Spleen (tissue), 11 donors: ENCODE results near the gene ANXA2. TPM values are rescaled to one million over a fixed set of nuclear protein-coding genes. Genes with fewer than 3 reads are reported as not detected.
"Not testable (repeated sequence)": the region's sequence is repeated elsewhere in the genome, so short reads cannot be mapped to it uniquely, and the experiment has no call there.

Experiments used
- DNase-seq: peaks from one replicate; pipeline ENCODE4 v3.0.0-alpha.2; 2020
- H3K27ac ChIP-seq, 8 donors: fragments of 200-600 bp; sonication (generic) in 7 of 8; 1 replicate in 4 of 8; 2 replicates in 4 of 8; pipeline versions ENCODE4 v1.5.0 to v1.8.0; 2016 to 2021; ENCODE audit warnings: inconsistent platforms in 4 of 8, mild to moderate bottlenecking in 4 of 8, moderate library complexity in 1 of 8
- H3K27me3 ChIP-seq, 7 donors: fragments of 200-600 bp; sonication (generic) in 6 of 7; replicated peaks in 1 of 7; 1 replicate in 4 of 7; 2 replicates in 3 of 7; pipeline versions ENCODE4 v1.5.0 to v1.8.0; 2016 to 2021; ENCODE audit warnings: inconsistent platforms in 3 of 7, mild to moderate bottlenecking in 1 of 7
- H3K36me3 ChIP-seq, 6 donors: fragments of 200-600 bp; sonication (generic) in 5 of 6; 1 replicate in 4 of 6; 2 replicates in 2 of 6; pipeline versions ENCODE4 v1.5.0 to v1.8.0; 2016 to 2021; ENCODE audit warnings: inconsistent platforms in 2 of 6
- H3K4me1 ChIP-seq, 6 donors: fragments of 200-600 bp; sonication (generic) in 5 of 6; 1 replicate in 3 of 6; 2 replicates in 3 of 6; pipeline versions ENCODE4 v1.5.0 to v1.8.0; 2016 to 2021; ENCODE audit warnings: inconsistent platforms in 3 of 6
- H3K4me3 ChIP-seq, 8 donors: fragments of 200-600 bp; sonication (generic) in 7 of 8; 1 replicate in 4 of 8; 2 replicates in 4 of 8; pipeline versions ENCODE4 v1.5.0 to v1.8.0; 2016 to 2021; ENCODE audit warnings: inconsistent platforms in 4 of 8, mild to moderate bottlenecking in 4 of 8, moderate library complexity in 2 of 8
- H3K9me3 ChIP-seq, 8 donors: fragments of 200-600 bp; sonication (generic) in 7 of 8; 1 replicate in 4 of 8; 2 replicates in 4 of 8; pipeline versions ENCODE4 v1.5.0 to v1.8.0; 2016 to 2021; ENCODE audit warnings: inconsistent platforms in 4 of 8
- POLR2A ChIP-seq, 3 donors: fragments of 450-650 bp; IDR thresholded peaks; one replicate each; pipeline ENCODE4 v1.5.1; 2017; ENCODE audit warnings: antibody characterized with exemption in 3 of 3, mild to moderate bottlenecking in 1 of 3
- POLR2AphosphoS5 ChIP-seq, 3 donors: sonication (generic); formaldehyde crosslinking; IDR thresholded peaks; one replicate each; pipeline ENCODE4 v1.5.1; 2017; ENCODE audit warnings: antibody characterized with exemption in 3 of 3
- WGBS, 5 donors: extraction: QIAGEN DNeasy Blood & Tissue Kit in 3 of 5; methylation state at CpG; one replicate each; pipeline versions ENCODE4 v1.1.5 to v1.1.7; 2013 to 2018; 5-methylcytosine and 5-hydroxymethylcytosine counted together
- intact Hi-C: fragments of 100-400 bp; cut with DNase I; formaldehyde crosslinking; loops from one replicate; pipeline ENCODE4 v1.15.0; 2023; ENCODE audit warnings: low total_unique reads
- polyA plus RNA-seq, 3 donors: library from polyadenylated mRNA; stranded (reverse); fragments of 200-250 nt; gene quantifications; one replicate each; pipeline ENCODE4 v1.2.1, GENCODE V29; 2013
- total RNA-seq, 7 donors: library from RNA; depleted of rRNA in 3 of 7; stranded (reverse); fragments of >200 nt in 3 of 7; fragmentation: NEBNext Ultra II Directional in 4 of 7; extraction: Animal tissue kit (Norgen Biotek cat#: 25700) in 4 of 7; gene quantifications; one replicate each; pipeline versions ENCODE4 v1.1.0 to v1.2.1, GENCODE V29; 2016 to 2021
- TF ChIP-seq, protein P1 (sequence below), 11 experiments: fragments of 200-600 bp in 7 of 11; fragments of 450-650 bp in 4 of 11; sonication (generic) in 4 of 11; IDR thresholded peaks in 8 of 11; conservative IDR thresholded peaks in 3 of 11; 1 replicate in 7 of 11; 2 replicates in 4 of 11; pipeline versions ENCODE4 v1.4.0 to v1.8.0; 2016 to 2021; ENCODE audit warnings: antibody characterized with exemption in 11 of 11, inconsistent platforms in 4 of 11, mild to moderate bottlenecking in 1 of 11
- donor health status: healthy with polysubstance abuse.
- donor health status: DM: no; HTN: no; CAD: no; lungs with moderate emphysema.
- donor health status: DM: no; HTN: no; CAD: no.
- donor health status: Bipolar disorder and iron deficiency.
- donor health status: healthy.
- donor health status: DM: no; HTN: no; CAD: no.
- donor health status: DM: yes; HTN: yes; CAD: no.

ANXA2 gene
- total and polyA plus RNA-seq, 10 donors, result 163 to 437 (median 337) TPM

DNA sequence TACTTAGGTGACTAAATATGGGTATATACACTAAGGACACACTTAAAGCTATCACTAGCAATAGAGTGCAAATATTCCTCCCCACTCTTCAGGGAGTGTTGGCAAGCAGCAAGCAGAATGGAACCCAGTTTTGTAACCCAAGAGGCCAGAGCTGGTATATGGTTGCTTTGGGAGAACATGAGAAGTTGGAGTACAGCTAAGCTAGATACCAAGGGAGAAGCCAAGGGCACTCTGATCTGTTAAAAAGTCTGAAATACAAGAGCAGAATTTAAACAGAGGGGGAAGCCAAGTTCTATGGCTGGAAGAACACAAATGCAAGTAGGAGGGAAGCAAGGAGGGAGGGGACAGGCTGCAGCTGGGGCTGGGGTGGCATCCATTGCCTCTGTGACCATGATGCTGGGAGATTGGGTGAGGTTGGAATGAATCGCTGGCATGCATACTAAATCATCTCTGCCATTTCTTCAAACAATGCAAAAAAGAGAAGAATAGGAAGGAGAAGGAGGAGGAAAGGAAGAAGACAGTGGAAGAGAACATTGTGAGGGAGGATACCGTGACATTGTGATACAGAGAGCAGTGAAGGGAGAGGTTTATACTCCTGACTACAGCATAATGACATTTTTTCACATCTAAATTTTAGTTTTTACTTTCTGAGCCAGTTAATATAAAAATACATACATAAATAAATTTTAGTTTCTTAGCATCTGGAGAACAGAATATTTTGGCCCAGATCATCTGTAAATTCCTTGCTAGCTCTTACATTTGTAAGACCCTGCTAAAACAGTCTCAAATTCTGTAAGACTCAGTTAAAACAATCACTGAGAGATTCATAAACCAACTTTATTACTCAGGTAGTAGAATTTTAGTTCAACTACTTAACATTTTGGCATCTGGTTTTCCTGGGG is 9.0 kb upstream of the ANXA2 start:
- intact Hi-C loops, result no loop called here
- Histone ChIP-seq H3K27me3 (no peaks in the 10 kb centered on the region), H3K9me3 (no peaks in the 10 kb centered on the region), H3K4me1 (peaks cover 0 to 26% (median 11%) of the 10 kb centered on the region in 6 donors), H3K27ac (peak overlapping the region in 1 of 8 donors; percentile 26), H3K36me3 (no peaks in the 10 kb centered on the region), H3K4me3 (no peak overlapping the region)
- WGBS, 5 donors, result 82 to 90% (median 86%) methylated on average over 2 of the region's 2 CpGs
- DNase-seq, result no peak
- TF ChIP-seq POLR2A (IDR thresholded peaks at IDR 0.05), result no peak
- TF ChIP-seq POLR2AphosphoS5 (IDR thresholded peaks at IDR 0.05), result no peak
- TF ChIP-seq, protein P1, sequence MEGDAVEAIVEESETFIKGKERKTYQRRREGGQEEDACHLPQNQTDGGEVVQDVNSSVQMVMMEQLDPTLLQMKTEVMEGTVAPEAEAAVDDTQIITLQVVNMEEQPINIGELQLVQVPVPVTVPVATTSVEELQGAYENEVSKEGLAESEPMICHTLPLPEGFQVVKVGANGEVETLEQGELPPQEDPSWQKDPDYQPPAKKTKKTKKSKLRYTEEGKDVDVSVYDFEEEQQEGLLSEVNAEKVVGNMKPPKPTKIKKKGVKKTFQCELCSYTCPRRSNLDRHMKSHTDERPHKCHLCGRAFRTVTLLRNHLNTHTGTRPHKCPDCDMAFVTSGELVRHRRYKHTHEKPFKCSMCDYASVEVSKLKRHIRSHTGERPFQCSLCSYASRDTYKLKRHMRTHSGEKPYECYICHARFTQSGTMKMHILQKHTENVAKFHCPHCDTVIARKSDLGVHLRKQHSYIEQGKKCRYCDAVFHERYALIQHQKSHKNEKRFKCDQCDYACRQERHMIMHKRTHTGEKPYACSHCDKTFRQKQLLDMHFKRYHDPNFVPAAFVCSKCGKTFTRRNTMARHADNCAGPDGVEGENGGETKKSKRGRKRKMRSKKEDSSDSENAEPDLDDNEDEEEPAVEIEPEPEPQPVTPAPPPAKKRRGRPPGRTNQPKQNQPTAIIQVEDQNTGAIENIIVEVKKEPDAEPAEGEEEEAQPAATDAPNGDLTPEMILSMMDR (IDR thresholded peaks at IDR 0.05 in 8 of 11, conservative IDR thresholded peaks at IDR 0.05 in 3 of 11), result no peak

GRCh38 chr15:60405399-60405798 is 7.6 kb upstream of the ANXA2 start:
- no peak overlapping the region for H3K4me3 ChIP-seq
- DNase-seq, result no peak
- H3K27ac ChIP-seq, result no peak overlapping the region
- WGBS, 5 donors, result 48 to 72% (median 49%) methylated on average over 2 of the region's 2 CpGs
- TF ChIP-seq, protein P1 (IDR thresholded peaks at IDR 0.05 in 8 of 11, conservative IDR thresholded peaks at IDR 0.05 in 3 of 11), result no peak
- TF ChIP-seq POLR2A (IDR thresholded peaks at IDR 0.05) (no peak), POLR2AphosphoS5 (IDR thresholded peaks at IDR 0.05) (no peak)
- intact Hi-C loops, result no loop called here
- no peaks in the 10 kb centered on the region for H3K36me3 ChIP-seq
- no peaks in the 10 kb centered on the region for H3K27me3 ChIP-seq
- peaks cover 0 to 26% (median 11%) of the 10 kb centered on the region in 6 donors for H3K4me1 ChIP-seq
- no peaks in the 10 kb centered on the region for H3K9me3 ChIP-seq

- H3K36me3 ChIP-seq, H3K27me3 ChIP-seq, intact Hi-C loops, H3K4me3 ChIP-seq, H3K9me3 ChIP-seq, DNase-seq, H3K27ac ChIP-seq: not testable (repeated sequence)
- H3K4me1 ChIP-seq, result peaks cover 0 to 30% (median 12%) of the 10 kb centered on the region in 6 donors
- 95 to 96% (median 96%) methylated on average over 11 to 12 of the region's 12 CpGs for WGBS, 5 donors
These were observed 6.6 kb upstream of the ANXA2 start for GRCh38 chr15:60404351-60404750.

- peaks cover 0 to 2% (median 0%) of the 10 kb centered on the region in 6 donors for H3K36me3 ChIP-seq
- DNase-seq, result no peak
- no peaks in the 10 kb centered on the region for H3K9me3 ChIP-seq
- peaks cover 6 to 32% (median 18%) of the 10 kb centered on the region in 6 donors for H3K4me1 ChIP-seq
- H3K27me3 ChIP-seq, result peaks cover 0 to 22% (median 0%) of the 10 kb centered on the region in 7 donors
- TF ChIP-seq POLR2A (IDR thresholded peaks at IDR 0.05) (no peak), POLR2AphosphoS5 (IDR thresholded peaks at IDR 0.05) (no peak)
- TF ChIP-seq, protein P1 (IDR thresholded peaks at IDR 0.05 in 8 of 11, conservative IDR thresholded peaks at IDR 0.05 in 3 of 11), result no peak
- no peak overlapping the region for H3K4me3 ChIP-seq
- 33 to 41% (median 33%) methylated on average over 3 of the region's 3 CpGs for WGBS, 5 donors
- intact Hi-C loops, result no loop called here
- no peak overlapping the region for H3K27ac ChIP-seq
These were observed 3.2 kb upstream of the ANXA2 start for GRCh38 chr15:60400944-60401343.
